ENCODE data around the gene TCF23.
"Not testable (repeated sequence)": the region's sequence is repeated elsewhere in the genome, so short reads cannot be mapped to it uniquely, and the experiment has no call there.

TCF23 gene

GRCh38 chr2:27115519-27115918 lies 33.3 kb upstream of the TCF23 start:
- FAIRE-seq (no peak), DNase-seq (ENCODE audit: insufficient read length, low spot score) (no peak)
- TF ChIP-seq POU2F2 (IDR thresholded peaks at IDR 0.05; ENCODE audit: low read depth, low read length) (no peak), POLR2AphosphoS5 (IDR thresholded peaks at IDR 0.05; ENCODE audit: low read depth, low read length) (no peak), TAF1 (IDR thresholded peaks at IDR 0.05; ENCODE audit: low read depth, low read length) (no peak), PAX5 (IDR thresholded peaks at IDR 0.05; ENCODE audit: insufficient read depth, low read length, severe bottlenecking) (no peak), SPI1 (IDR thresholded peaks at IDR 0.05; ENCODE audit: low read depth, low read length) (no peak)

- TF ChIP-seq POLR2AphosphoS5 (IDR thresholded peaks at IDR 0.05; ENCODE audit: low read depth, low read length) (no peak), SPI1 (IDR thresholded peaks at IDR 0.05; ENCODE audit: low read depth, low read length) (no peak), TAF1 (IDR thresholded peaks at IDR 0.05; ENCODE audit: low read depth, low read length) (no peak), POU2F2 (IDR thresholded peaks at IDR 0.05; ENCODE audit: low read depth, low read length) (no peak), POLR2A (IDR thresholded peaks at IDR 0.05; ENCODE audit: low read depth, low read length) (no peak), PAX5 (IDR thresholded peaks at IDR 0.05; ENCODE audit: insufficient read depth, low read length, severe bottlenecking) (no peak)
- no peak for FAIRE-seq
- DNase-seq (ENCODE audit: insufficient read length, low spot score): no peak
Observed at GRCh38 chr2:27117995-27118524, 30.7 kb upstream of the TCF23 start.

GRCh38 chr2:27118525-27119329 lies 30.1 kb upstream of the TCF23 start, which contains the start of gene CGREF1:
Gene CGREF1 (minus strand): TSS chr2:27119128. CDS start chr2:27104366, 14,762 bp downstream.
- DNase-seq (ENCODE audit: insufficient read length, low spot score): peak; percentile 55
- FAIRE-seq: peak; percentile 94
- TF ChIP-seq POLR2AphosphoS5 (IDR thresholded peaks at IDR 0.05; ENCODE audit: low read depth, low read length) (no peak), POU2F2 (IDR thresholded peaks at IDR 0.05; ENCODE audit: low read depth, low read length) (no peak), PAX5 (IDR thresholded peaks at IDR 0.05; ENCODE audit: insufficient read depth, low read length, severe bottlenecking) (no peak), SPI1 (IDR thresholded peaks at IDR 0.05; ENCODE audit: low read depth, low read length) (no peak), POLR2A (IDR thresholded peaks at IDR 0.05; ENCODE audit: low read depth, low read length) (no peak), TAF1 (IDR thresholded peaks at IDR 0.05; ENCODE audit: low read depth, low read length) (no peak)

- not testable (repeated sequence) for FAIRE-seq; DNase-seq (ENCODE audit: insufficient read length, low spot score)
Observed at GRCh38 chr2:27119330-27119670, 29.5 kb upstream of the TCF23 start.

GRCh38 chr2:27121906-27122305 lies 26.9 kb upstream of the TCF23 start:
- FAIRE-seq (no peak), DNase-seq (ENCODE audit: insufficient read length, low spot score) (no peak)
- no peak for TF ChIP-seq PAX5 (IDR thresholded peaks at IDR 0.05; ENCODE audit: insufficient read depth, low read length, severe bottlenecking)
- no peak for TF ChIP-seq SPI1 (IDR thresholded peaks at IDR 0.05; ENCODE audit: low read depth, low read length)
- no peak for TF ChIP-seq POU2F2 (IDR thresholded peaks at IDR 0.05; ENCODE audit: low read depth, low read length)
- TF ChIP-seq POLR2A (IDR thresholded peaks at IDR 0.05; ENCODE audit: low read depth, low read length): no peak
- TF ChIP-seq TAF1 (IDR thresholded peaks at IDR 0.05; ENCODE audit: low read depth, low read length): no peak
- no peak for TF ChIP-seq POLR2AphosphoS5 (IDR thresholded peaks at IDR 0.05; ENCODE audit: low read depth, low read length)

GRCh38 chr2:27122791-27123190 lies 26.0 kb upstream of the TCF23 start:
- no peak for DNase-seq (ENCODE audit: insufficient read length, low spot score)
- FAIRE-seq: no peak
- no peak for TF ChIP-seq POU2F2 (IDR thresholded peaks at IDR 0.05; ENCODE audit: low read depth, low read length)
- TF ChIP-seq TAF1 (IDR thresholded peaks at IDR 0.05; ENCODE audit: low read depth, low read length): no peak

GRCh38 chr2:27123302-27124150 lies 25.3 kb upstream of the TCF23 start, which contains the start of gene ABHD1:
Gene ABHD1 (plus strand): TSS chr2:27123815. CDS start chr2:27123949, 134 bp downstream.
- DNase-seq (ENCODE audit: insufficient read length, low spot score) (no peak), FAIRE-seq (peak; percentile 73)
- TF ChIP-seq TAF1 (IDR thresholded peaks at IDR 0.05; ENCODE audit: low read depth, low read length): no peak
- TF ChIP-seq PAX5 (IDR thresholded peaks at IDR 0.05; ENCODE audit: insufficient read depth, low read length, severe bottlenecking): no peak
- TF ChIP-seq SPI1 (IDR thresholded peaks at IDR 0.05; ENCODE audit: low read depth, low read length): no peak
- TF ChIP-seq POLR2A (IDR thresholded peaks at IDR 0.05; ENCODE audit: low read depth, low read length): no peak
- no peak for TF ChIP-seq POU2F2 (IDR thresholded peaks at IDR 0.05; ENCODE audit: low read depth, low read length)

- DNase-seq (ENCODE audit: insufficient read length, low spot score) (no peak), FAIRE-seq (no peak)
- TF ChIP-seq TAF1 (IDR thresholded peaks at IDR 0.05; ENCODE audit: low read depth, low read length) (no peak), POU2F2 (IDR thresholded peaks at IDR 0.05; ENCODE audit: low read depth, low read length) (no peak)
Observed at GRCh38 chr2:27125104-27125503, 23.7 kb upstream of the TCF23 start.

- TF ChIP-seq POU2F2 (IDR thresholded peaks at IDR 0.05; ENCODE audit: low read depth, low read length) (no peak), TAF1 (IDR thresholded peaks at IDR 0.05; ENCODE audit: low read depth, low read length) (no peak), POLR2AphosphoS5 (IDR thresholded peaks at IDR 0.05; ENCODE audit: low read depth, low read length) (no peak), POLR2A (IDR thresholded peaks at IDR 0.05; ENCODE audit: low read depth, low read length) (no peak), PAX5 (IDR thresholded peaks at IDR 0.05; ENCODE audit: insufficient read depth, low read length, severe bottlenecking) (no peak), SPI1 (IDR thresholded peaks at IDR 0.05; ENCODE audit: low read depth, low read length) (no peak)
- FAIRE-seq (no peak), DNase-seq (ENCODE audit: insufficient read length, low spot score) (no peak)
Observed at GRCh38 chr2:27126252-27126710, 22.5 kb upstream of the TCF23 start.

Measured in GM12891 (cell line).